Panc1 (cell line): ENCODE data around the gene NACA2.
"Not testable (repeated sequence)": the region's sequence is repeated elsewhere in the genome, so short reads cannot be mapped to it uniquely, and the experiment has no call there.

Experiments used
- POLR2AphosphoS5 ChIP-seq: IDR thresholded peaks from 2 replicates; pipeline ENCODE4 v1.6.1; 2012; ENCODE audit warnings: mild to moderate bottlenecking, low read depth, low read length, moderate library complexity
- SIN3A ChIP-seq: IDR thresholded peaks from 2 replicates; pipeline ENCODE4 v1.6.1; 2012; ENCODE audit warnings: low read depth, mild to moderate bottlenecking, low read length, moderate library complexity, borderline replicate concordance; ENCODE audit not compliant: insufficient read depth
- TF ChIP-seq, protein P1 (sequence below): fragments of 450-650 bp; IDR thresholded peaks from 2 replicates; pipeline ENCODE4 v1.5.1; 2017; ENCODE audit warnings: mild to moderate bottlenecking
- TF ChIP-seq, protein P2 (sequence below), 2 experiments: IDR thresholded peaks; 2 replicates each; pipeline ENCODE4 v1.6.1; 2011 to 2012; ENCODE audit warnings: low read depth in 2 of 2, control low read depth in 1 of 2, low read length in 1 of 2, mild to moderate bottlenecking in 1 of 2, moderate library complexity in 1 of 2; ENCODE audit not compliant: insufficient read depth in 1 of 2

- TF ChIP-seq, protein P1, sequence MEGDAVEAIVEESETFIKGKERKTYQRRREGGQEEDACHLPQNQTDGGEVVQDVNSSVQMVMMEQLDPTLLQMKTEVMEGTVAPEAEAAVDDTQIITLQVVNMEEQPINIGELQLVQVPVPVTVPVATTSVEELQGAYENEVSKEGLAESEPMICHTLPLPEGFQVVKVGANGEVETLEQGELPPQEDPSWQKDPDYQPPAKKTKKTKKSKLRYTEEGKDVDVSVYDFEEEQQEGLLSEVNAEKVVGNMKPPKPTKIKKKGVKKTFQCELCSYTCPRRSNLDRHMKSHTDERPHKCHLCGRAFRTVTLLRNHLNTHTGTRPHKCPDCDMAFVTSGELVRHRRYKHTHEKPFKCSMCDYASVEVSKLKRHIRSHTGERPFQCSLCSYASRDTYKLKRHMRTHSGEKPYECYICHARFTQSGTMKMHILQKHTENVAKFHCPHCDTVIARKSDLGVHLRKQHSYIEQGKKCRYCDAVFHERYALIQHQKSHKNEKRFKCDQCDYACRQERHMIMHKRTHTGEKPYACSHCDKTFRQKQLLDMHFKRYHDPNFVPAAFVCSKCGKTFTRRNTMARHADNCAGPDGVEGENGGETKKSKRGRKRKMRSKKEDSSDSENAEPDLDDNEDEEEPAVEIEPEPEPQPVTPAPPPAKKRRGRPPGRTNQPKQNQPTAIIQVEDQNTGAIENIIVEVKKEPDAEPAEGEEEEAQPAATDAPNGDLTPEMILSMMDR: not testable (repeated sequence)
- not testable (repeated sequence) for TF ChIP-seq POLR2AphosphoS5, SIN3A
- TF ChIP-seq, protein P2, sequence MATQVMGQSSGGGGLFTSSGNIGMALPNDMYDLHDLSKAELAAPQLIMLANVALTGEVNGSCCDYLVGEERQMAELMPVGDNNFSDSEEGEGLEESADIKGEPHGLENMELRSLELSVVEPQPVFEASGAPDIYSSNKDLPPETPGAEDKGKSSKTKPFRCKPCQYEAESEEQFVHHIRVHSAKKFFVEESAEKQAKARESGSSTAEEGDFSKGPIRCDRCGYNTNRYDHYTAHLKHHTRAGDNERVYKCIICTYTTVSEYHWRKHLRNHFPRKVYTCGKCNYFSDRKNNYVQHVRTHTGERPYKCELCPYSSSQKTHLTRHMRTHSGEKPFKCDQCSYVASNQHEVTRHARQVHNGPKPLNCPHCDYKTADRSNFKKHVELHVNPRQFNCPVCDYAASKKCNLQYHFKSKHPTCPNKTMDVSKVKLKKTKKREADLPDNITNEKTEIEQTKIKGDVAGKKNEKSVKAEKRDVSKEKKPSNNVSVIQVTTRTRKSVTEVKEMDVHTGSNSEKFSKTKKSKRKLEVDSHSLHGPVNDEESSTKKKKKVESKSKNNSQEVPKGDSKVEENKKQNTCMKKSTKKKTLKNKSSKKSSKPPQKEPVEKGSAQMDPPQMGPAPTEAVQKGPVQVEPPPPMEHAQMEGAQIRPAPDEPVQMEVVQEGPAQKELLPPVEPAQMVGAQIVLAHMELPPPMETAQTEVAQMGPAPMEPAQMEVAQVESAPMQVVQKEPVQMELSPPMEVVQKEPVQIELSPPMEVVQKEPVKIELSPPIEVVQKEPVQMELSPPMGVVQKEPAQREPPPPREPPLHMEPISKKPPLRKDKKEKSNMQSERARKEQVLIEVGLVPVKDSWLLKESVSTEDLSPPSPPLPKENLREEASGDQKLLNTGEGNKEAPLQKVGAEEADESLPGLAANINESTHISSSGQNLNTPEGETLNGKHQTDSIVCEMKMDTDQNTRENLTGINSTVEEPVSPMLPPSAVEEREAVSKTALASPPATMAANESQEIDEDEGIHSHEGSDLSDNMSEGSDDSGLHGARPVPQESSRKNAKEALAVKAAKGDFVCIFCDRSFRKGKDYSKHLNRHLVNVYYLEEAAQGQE (IDR thresholded peaks at IDR 0.05; ENCODE audit: insufficient read depth in 1 of 2, low read depth in 2 of 2, low read length in 1 of 2): not testable (repeated sequence)
These were observed 18.5 kb downstream of the NACA2 start for GRCh38 chr17:61572547-61572946.
